Activated T-cell treated with anti-CD3 and anti-CD28 coated beads, Interleukin-2, amount 50 U/mL, for 72 hours (primary cell): ENCODE data around the gene RALGPS1. TPM values are rescaled to one million over a fixed set of nuclear protein-coding genes. Genes with fewer than 3 reads are reported as not detected.

ENCODE experiments used
- ATAC-seq, 2 donors: fragments of 150-1000 bp; cut with Tn5 transposase; replicated peaks in 1 of 2; 2 replicates each; pipeline ENCODE4 v1.10.0; 2021; ENCODE audit warnings: moderate library complexity in 2 of 2, mild to moderate bottlenecking in 1 of 2
- DNase-seq, 2 donors: peaks; one replicate each; pipeline ENCODE4 v3.0.0; 2021 to 2022; ENCODE audit warnings: mixed read lengths in 1 of 2
- H3K27ac Mint-ChIP-seq: one replicate; pipeline ENCODE4 v1.8.0; 2022; ENCODE audit warnings: mild to moderate bottlenecking, moderate library complexity, mixed read lengths
- H3K27me3 Mint-ChIP-seq: one replicate; pipeline ENCODE4 v1.8.0; 2022; ENCODE audit warnings: low read depth, mixed read lengths
- H3K36me3 Mint-ChIP-seq, 2 donors: one replicate each; pipeline ENCODE4 v1.8.0; 2022; ENCODE audit warnings: mixed read lengths in 2 of 2, mild to moderate bottlenecking in 1 of 2; ENCODE audit not compliant: insufficient read depth in 2 of 2
- H3K4me1 Mint-ChIP-seq: one replicate; pipeline ENCODE4 v1.8.0; 2022; ENCODE audit warnings: low read depth, mixed read lengths
- H3K4me3 Mint-ChIP-seq, 2 donors: one replicate each; pipeline ENCODE4 v1.8.0; 2022; ENCODE audit warnings: mild to moderate bottlenecking in 2 of 2, mixed read lengths in 2 of 2, moderate library complexity in 2 of 2
- H3K9me3 Mint-ChIP-seq, 2 donors: one replicate each; pipeline ENCODE4 v1.8.0; 2022; ENCODE audit warnings: mixed read lengths in 2 of 2
- total RNA-seq, 2 donors: library from RNA; stranded (reverse); gene quantifications; one replicate each; pipeline ENCODE4 v1.2.3, GENCODE V29; 2022

Gene RALGPS1
- total RNA-seq, 2 donors from 2014 or later: 3.3 to 3.4 TPM

DNA sequence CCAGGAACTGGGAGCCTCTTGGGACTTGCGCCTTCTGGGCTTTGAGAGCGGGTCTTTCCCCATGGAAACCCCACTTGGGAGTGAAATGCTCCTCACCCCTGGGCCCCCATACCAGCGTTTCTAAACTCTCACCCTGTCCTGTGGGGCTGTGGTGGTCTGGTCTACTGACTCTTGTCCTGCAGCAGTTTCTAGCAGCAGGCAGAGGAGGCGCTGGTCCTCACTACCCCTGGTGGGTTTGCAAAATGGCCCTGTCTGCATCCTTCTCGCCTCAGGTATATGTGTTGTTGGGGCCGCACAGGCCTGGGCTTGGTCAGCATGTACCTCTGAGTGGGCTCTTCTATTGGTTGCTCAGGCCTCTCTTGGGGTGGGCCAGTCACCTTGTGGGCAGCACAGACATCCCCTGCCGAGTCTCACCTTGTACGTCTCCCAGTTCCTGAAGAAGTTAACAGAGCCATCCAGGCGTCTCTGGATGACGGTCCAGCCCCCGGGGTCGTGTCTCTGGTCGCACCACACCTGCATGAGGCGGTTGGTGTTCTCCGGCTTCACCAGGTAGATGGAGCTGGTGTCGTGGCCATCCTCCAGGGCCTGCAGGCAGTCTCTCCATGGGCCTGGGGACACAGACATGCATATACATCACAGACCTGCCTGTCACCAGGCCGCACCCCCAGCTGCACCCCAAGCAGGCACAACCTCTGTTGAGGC lies 178.9 kb downstream of the RALGPS1 start:
- DNase-seq: no peak
- Mint-ChIP-seq H3K4me1 (no peaks in the 10 kb centered on the region), H3K4me3 (no peak overlapping the region), H3K36me3 (no peaks in the 10 kb centered on the region), H3K27me3 (peaks cover 3% of the 10 kb centered on the region), H3K27ac (no peak overlapping the region), H3K9me3 (no peaks in the 10 kb centered on the region)
- no peak for ATAC-seq

DNA sequence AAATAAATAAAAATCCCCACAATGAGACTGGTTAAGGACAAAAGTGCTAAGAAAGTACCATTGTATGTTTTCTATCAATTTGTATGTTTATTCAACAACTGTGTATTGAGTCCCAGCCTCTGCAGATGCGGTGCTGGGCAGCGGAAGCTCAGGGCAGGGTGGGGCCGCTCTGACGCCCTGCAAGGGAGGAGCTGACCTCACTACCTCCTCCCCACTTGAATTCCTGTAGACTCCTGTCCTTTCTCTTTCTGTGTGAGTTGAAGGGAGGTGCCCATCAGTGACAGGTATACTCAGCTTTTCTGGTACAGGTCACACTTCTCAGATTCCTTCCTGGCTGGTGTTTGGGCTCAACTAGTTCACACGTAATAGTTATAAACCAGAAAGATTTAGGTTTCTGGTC lies 180.8 kb downstream of the RALGPS1 start:
- no peak for ATAC-seq

DNA sequence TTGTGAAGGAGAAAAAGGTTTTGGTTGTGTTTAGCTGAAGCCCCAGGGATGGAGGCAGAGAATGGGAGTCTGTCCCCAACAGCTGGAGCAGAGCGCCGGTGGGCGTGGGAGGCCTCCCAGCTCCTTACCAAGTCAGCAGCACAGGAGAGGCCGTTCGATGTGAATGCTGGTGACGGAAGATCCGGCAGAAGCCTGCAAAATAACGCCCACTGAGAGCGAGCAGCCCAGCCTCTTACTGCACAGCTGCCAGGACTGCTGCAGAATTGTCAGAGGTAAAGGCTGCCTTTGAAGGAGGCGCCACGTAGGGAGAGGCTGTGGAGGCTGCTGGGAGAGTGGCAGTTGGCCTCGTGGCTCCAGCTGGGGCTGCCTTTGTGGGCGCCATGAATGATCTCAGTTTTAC lies 181.6 kb downstream of the RALGPS1 start:
- no peak overlapping the region for H3K4me3 Mint-ChIP-seq
- peaks cover 2% of the 10 kb centered on the region for H3K27me3 Mint-ChIP-seq
- H3K27ac Mint-ChIP-seq: no peak overlapping the region
- H3K4me1 Mint-ChIP-seq: no peaks in the 10 kb centered on the region
- no peaks in the 10 kb centered on the region for H3K9me3 Mint-ChIP-seq
- no peaks in the 10 kb centered on the region for H3K36me3 Mint-ChIP-seq
- DNase-seq (no peak), ATAC-seq (no peak)

More for the DNA sequence above, 180.8 kb downstream of the RALGPS1 start:
- H3K27ac Mint-ChIP-seq: no peak overlapping the region
- DNase-seq: no peak
- no peaks in the 10 kb centered on the region for H3K36me3 Mint-ChIP-seq
- H3K4me1 Mint-ChIP-seq: no peaks in the 10 kb centered on the region
- no peaks in the 10 kb centered on the region for H3K27me3 Mint-ChIP-seq
- no peaks in the 10 kb centered on the region for H3K9me3 Mint-ChIP-seq
- no peak overlapping the region for H3K4me3 Mint-ChIP-seq

DNA sequence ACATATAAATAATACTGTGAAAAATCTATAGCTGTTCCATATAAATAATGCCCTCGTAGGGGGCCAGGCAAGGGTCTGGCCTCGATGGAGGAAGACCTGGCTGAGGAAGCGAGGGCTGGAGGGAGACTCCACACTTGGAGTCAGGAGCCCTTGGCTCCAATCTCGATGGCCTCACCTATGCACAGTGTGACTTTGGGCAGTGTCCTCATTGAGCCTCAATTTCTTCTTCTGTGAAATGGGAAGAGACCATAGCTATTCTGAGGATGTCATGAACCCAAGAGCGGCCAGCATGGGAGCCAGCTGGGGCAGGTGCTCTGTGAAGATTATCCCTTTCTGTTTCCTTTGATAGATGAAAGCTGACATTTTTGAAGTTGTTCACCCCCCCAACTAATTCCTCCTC lies 183.1 kb downstream of the RALGPS1 start:
- no peaks in the 10 kb centered on the region for H3K36me3 Mint-ChIP-seq
- no peak overlapping the region for H3K4me3 Mint-ChIP-seq
- peaks cover 7% of the 10 kb centered on the region for H3K27me3 Mint-ChIP-seq
- no peak for DNase-seq
- H3K4me1 Mint-ChIP-seq: no peaks in the 10 kb centered on the region
- ATAC-seq: no peak
- H3K27ac Mint-ChIP-seq: no peak overlapping the region
- no peaks in the 10 kb centered on the region for H3K9me3 Mint-ChIP-seq

DNA sequence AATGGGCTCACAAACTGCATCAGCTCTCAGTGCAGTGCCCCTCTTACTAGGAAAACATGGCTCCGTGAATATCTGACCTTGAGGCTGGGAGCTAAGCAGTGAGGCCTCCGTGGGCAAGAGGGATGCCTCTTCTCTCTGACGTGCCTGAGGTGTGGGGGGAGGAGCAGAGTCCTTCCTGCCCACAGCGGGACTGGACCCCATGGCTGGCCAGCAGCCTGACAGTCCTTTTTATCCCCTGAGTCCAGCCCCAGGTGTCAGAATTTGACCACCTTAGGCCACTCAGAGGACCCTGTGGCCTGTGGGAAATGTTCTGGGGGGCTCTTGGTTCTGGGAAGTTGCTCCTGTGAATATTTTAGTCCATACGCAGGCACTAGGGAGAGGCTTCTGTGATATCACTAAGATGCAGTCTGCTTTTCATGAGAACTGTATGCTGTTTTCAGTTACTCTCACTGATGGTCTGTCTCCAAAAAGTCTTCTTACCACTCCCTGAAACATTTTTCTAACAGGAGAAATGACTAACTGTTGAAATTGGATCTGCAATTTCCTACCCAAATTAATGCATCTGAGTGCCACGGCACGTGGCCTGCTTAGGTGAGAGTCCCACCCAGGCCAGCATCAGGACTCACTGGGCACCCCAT lies 184.5 kb downstream of the RALGPS1 start:
- H3K27me3 Mint-ChIP-seq: peaks cover 7% of the 10 kb centered on the region
- no peaks in the 10 kb centered on the region for H3K9me3 Mint-ChIP-seq

DNA sequence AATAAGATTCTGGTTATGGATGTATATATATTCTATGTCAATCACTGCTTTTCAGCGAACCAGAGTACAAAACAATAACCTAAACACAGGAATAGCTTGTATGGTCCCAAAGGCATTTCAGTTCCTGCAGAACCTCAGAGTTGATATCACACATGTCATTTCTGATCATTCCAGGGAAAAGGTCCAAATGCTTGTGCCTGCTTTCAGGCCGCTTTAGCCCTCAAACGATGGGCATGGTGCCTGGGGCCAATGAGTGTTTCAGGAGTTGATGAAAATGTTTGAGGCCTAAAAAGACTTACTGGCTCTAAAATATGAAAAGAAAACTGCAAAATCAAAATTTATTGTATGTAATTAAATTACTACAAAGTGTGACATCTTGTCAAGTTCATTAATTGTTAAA lies 185.1 kb downstream of the RALGPS1 start:
- peaks cover 7% of the 10 kb centered on the region for H3K27me3 Mint-ChIP-seq
- no peak for DNase-seq
- H3K4me1 Mint-ChIP-seq: no peaks in the 10 kb centered on the region

More for the DNA sequence above, 184.5 kb downstream of the RALGPS1 start:
- H3K36me3 Mint-ChIP-seq: no peaks in the 10 kb centered on the region
- no peak overlapping the region for H3K27ac Mint-ChIP-seq
- ATAC-seq: no peak
- no peaks in the 10 kb centered on the region for H3K4me1 Mint-ChIP-seq
- H3K4me3 Mint-ChIP-seq: no peak overlapping the region
- DNase-seq: no peak

DNA sequence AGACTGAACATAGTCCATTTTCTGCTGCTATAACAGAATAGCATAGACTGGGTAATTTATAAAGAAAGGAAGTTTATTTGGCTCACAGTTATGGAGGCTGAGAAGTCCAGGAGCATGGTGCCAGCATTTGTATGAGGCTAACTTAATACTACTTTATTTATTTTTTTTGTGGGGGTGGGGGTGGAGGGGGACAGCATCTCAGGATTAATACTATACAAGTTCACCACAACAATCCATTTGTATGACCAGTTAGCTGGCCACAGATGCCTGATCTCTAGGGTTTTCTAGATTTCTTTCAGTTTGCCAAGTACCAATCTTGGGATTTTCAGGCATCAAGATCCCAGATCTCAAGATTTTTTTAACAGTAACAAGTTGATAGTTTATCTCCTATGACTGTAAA lies 187.6 kb downstream of the RALGPS1 start:
- Mint-ChIP-seq H3K36me3 (no peaks in the 10 kb centered on the region), H3K27me3 (peaks cover 7% of the 10 kb centered on the region), H3K4me1 (no peaks in the 10 kb centered on the region), H3K4me3 (no peak overlapping the region), H3K9me3 (no peaks in the 10 kb centered on the region), H3K27ac (no peak overlapping the region)
- no peak for ATAC-seq
- no peak for DNase-seq

More for the DNA sequence above, 185.1 kb downstream of the RALGPS1 start:
- Mint-ChIP-seq H3K9me3 (no peaks in the 10 kb centered on the region), H3K4me3 (no peak overlapping the region), H3K36me3 (no peaks in the 10 kb centered on the region), H3K27ac (no peak overlapping the region)
- no peak for ATAC-seq

DNA sequence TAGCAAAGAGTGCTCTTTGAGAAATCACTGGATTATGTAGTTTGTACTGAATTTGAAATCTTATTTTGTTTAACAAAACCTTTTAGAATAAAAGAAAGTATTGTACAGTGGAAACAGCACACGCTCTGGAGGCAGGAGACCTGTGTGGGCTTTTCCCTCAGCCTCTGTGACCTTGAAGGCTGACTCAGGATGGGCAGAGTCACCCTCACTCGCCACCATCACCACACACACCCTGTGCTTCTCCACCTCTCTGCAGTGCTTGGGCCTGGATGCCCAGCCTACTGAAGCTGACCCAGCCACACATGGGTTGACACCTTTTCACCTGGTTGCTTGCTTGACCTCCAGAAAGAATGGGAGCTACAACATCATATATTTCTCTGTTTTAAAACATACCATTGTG lies 188.2 kb downstream of the RALGPS1 start:
- H3K9me3 Mint-ChIP-seq: no peaks in the 10 kb centered on the region
- no peak overlapping the region for H3K27ac Mint-ChIP-seq
- no peak for DNase-seq
- H3K4me3 Mint-ChIP-seq: no peak overlapping the region
- H3K27me3 Mint-ChIP-seq: peaks cover 7% of the 10 kb centered on the region
- H3K4me1 Mint-ChIP-seq: no peaks in the 10 kb centered on the region
- no peaks in the 10 kb centered on the region for H3K36me3 Mint-ChIP-seq
- ATAC-seq: no peak

DNA sequence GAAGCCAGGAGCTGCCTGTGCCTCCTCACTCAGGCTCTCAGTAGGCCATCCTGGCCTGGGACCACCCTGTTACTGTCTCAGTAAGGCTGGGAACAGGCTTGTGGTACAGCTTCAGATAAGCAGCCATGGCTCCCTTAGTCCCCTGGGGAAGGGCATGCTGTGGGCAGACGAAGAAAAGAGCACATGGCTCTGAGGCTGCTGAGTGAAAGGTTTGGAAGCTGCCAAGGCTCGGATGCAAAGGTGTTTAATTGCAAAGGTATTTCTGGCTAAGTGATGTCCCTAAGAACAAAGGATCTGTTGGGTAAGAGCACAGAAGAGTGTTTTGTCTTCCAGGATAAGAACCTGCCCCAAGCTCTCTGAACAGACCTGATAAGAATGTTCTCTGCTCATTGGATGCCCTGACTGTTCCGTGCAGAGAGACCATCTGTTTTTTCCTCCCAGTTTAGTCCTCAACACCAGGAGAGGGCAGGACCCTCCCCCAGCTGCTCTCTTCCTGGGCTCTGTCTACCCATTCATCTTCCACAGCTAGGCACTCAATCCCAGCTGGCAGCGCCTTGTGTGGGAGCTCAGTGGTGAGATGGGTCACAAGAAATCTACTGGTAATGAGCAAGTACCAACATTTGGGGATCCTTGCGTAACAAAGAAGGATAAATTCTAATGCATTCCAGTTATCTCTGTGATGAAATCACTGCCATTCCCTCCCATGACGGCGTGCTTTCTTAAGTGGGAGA lies 190.2 kb downstream of the RALGPS1 start:
- Mint-ChIP-seq H3K27ac (no peak overlapping the region), H3K27me3 (peaks cover 7% of the 10 kb centered on the region), H3K9me3 (no peaks in the 10 kb centered on the region), H3K36me3 (no peaks in the 10 kb centered on the region), H3K4me3 (no peak overlapping the region), H3K4me1 (no peaks in the 10 kb centered on the region)
- DNase-seq (no peak), ATAC-seq (no peak)

DNA sequence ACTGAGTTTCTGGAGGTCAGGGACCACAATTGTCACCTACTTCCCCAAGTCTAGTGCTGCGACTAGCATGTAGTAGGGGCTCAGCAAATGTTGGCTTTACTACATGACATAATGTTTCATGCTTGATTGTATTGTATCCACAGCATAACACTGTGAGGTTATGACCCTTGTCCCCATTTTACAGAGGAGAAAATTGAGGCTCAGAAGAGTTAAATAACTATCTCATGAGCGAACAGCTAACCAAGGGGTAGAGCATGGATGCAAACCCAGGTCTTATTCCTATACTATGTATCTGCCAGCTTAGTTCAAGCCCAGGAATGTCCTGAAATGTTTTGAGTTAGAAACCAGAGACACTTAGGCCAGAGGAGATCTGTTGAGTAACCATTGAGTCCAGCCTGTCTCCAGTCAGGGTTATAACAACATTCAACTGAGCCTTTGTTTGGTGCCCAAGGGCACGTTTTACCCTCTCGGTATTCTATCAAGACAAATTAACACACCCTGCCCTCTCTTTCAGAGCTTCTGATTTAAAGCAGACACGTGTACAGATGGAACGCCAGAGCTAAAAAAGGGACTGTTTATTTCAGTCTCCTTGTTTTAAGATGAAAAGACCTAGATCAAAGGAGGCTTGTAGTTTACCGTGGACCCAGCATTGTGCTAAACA lies 191.4 kb downstream of the RALGPS1 start:
- ATAC-seq (no peak), DNase-seq (no peak)
- Mint-ChIP-seq H3K36me3 (no peaks in the 10 kb centered on the region), H3K9me3 (no peaks in the 10 kb centered on the region), H3K4me3 (no peak overlapping the region), H3K4me1 (no peaks in the 10 kb centered on the region), H3K27ac (no peak overlapping the region), H3K27me3 (peaks cover 7% of the 10 kb centered on the region)

DNA sequence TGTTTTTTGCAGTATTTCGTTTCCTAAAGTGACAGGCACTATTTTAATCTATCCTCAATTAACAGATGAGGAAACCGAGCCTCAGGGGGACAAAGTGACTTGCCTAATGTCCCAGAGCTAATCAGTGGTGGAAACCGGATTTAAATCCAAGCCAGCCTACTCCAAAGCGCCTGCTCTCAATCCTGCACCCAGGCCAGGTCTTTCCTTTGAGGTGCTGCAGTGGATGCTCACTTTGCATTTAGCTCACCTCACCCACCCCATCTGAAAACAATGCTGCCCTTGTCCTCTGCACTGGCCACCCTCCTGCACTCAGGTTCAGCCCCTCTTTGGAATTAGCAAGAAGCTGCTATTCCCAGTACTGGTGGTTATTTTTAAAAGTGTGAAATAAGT lies 191.9 kb downstream of the RALGPS1 start:
- H3K9me3 Mint-ChIP-seq: no peaks in the 10 kb centered on the region
- no peaks in the 10 kb centered on the region for H3K4me1 Mint-ChIP-seq
- DNase-seq (no peak), ATAC-seq (no peak)
- H3K4me3 Mint-ChIP-seq: no peak overlapping the region
- no peak overlapping the region for H3K27ac Mint-ChIP-seq
- H3K36me3 Mint-ChIP-seq: no peaks in the 10 kb centered on the region
- peaks cover 2% of the 10 kb centered on the region for H3K27me3 Mint-ChIP-seq

DNA sequence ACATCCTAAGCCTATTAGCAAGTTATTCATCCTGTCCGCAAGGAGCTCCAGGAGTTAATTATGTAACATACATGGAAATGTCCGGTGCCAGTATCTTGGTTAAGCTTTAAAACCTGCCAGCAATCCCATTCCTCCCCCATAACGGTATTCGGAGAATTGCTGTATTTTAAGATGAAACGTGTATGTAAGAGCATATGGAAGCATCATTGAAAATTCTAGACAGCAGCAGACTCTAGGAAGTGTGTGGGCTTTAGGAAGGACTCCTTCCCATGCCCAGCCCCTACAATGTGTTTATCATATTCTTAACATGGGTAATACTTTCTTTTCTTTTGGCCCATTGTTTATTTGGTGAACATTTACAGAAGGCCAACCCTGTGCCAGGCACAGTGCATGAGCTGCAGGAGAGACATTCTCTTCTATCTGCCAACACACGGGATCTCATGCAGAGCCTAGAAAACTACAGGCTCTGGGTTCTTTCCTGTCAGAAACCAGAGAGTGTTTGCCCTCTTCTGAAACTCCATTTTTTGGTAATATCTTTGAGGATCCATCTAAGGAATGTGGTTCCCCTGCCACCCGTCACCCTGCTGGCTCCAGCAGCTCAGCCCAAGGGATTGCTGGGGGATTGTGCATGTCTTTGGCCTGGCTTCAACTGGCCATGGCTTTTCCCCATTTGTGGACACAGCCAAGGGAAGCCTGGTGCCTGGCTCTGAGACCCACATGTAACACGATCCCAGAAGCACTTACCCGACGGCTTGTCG lies 192.8 kb downstream of the RALGPS1 start:
- no peak for ATAC-seq
- no peak overlapping the region for H3K27ac Mint-ChIP-seq

More for the DNA sequence above, 192.8 kb downstream of the RALGPS1 start:
- Mint-ChIP-seq H3K27me3 (no peaks in the 10 kb centered on the region), H3K9me3 (no peaks in the 10 kb centered on the region), H3K4me1 (no peaks in the 10 kb centered on the region), H3K36me3 (no peaks in the 10 kb centered on the region), H3K4me3 (no peak overlapping the region)
- no peak for DNase-seq
